Esophagus squamous epithelium (tissue), 5 donors: ENCODE data around the gene SREBF2. TPM values are rescaled to one million over a fixed set of nuclear protein-coding genes. Genes with fewer than 3 reads are reported as not detected.

Experiments
- DNase-seq: peaks from one replicate; lab custom pipeline; 2025; lab: John Stamatoyannopoulos, UW
- H3K27ac ChIP-seq, 4 donors: fragments of 200-600 bp; sonication (generic); one replicate each; pipeline ENCODE4 v1.5.1; 2016 to 2019; ENCODE audit warnings: mild to moderate bottlenecking in 1 of 4
- H3K27me3 ChIP-seq, 4 donors: fragments of 200-600 bp; sonication (generic); 1 replicate in 3 of 4; 2 replicates in 1 of 4; pipeline versions ENCODE4 v1.5.1 to v1.6.0; 2017 to 2021; ENCODE audit warnings: antibody characterized with exemption in 1 of 4
- H3K36me3 ChIP-seq, 3 donors: fragments of 200-600 bp; sonication (generic); one replicate each; pipeline ENCODE4 v1.5.1; 2016 to 2019
- H3K4me1 ChIP-seq, 3 donors: fragments of 200-600 bp; sonication (generic); one replicate each; pipeline ENCODE4 v1.5.1; 2017 to 2019
- H3K4me3 ChIP-seq, 4 donors: fragments of 200-600 bp; sonication (generic); 1 replicate in 3 of 4; 2 replicates in 1 of 4; pipeline ENCODE4 v1.5.1; 2016 to 2019; ENCODE audit warnings: mild to moderate bottlenecking in 2 of 4, moderate library complexity in 1 of 4
- H3K9me3 ChIP-seq, 3 donors: fragments of 200-600 bp; sonication (generic); one replicate each; pipeline ENCODE4 v1.5.1; 2016 to 2019
- POLR2A ChIP-seq, 4 donors: fragments of 450-650 bp; IDR thresholded peaks; one replicate each; pipeline ENCODE4 v1.6.1; 2017; ENCODE audit warnings: antibody characterized with exemption in 4 of 4, mild to moderate bottlenecking in 4 of 4, moderate library complexity in 3 of 4
- WGBS, 2 donors: methylation state at CpG; one replicate each; pipeline ENCODE4 v1.1.5; 2018; 5-methylcytosine and 5-hydroxymethylcytosine counted together
- intact Hi-C: fragments of 100-400 bp; cut with DNase I; formaldehyde crosslinking; loops from one replicate; pipeline ENCODE4 v1.15.0; 2022
- total RNA-seq, 4 donors: library from RNA; depleted of rRNA; stranded (reverse); fragments of >200 nt; gene quantifications; one replicate each; pipeline ENCODE4 v1.1.0, GENCODE V29; 2016
- TF ChIP-seq, protein P1 (sequence below), 6 experiments: fragments of 450-650 bp in 4 of 6; fragments of 200-600 bp in 2 of 6; sonication (generic) in 2 of 6; IDR thresholded peaks; one replicate each; pipeline ENCODE4 v1.5.1; 2016 to 2019; ENCODE audit warnings: antibody characterized with exemption in 6 of 6, mild to moderate bottlenecking in 4 of 6, moderate library complexity in 4 of 6
- donor health status: DM: yes; HTN: yes; CAD: no.

SREBF2 gene
- total RNA-seq, 4 donors from 2014 or later: 72.8 to 138 (median 98.6) TPM

DNA sequence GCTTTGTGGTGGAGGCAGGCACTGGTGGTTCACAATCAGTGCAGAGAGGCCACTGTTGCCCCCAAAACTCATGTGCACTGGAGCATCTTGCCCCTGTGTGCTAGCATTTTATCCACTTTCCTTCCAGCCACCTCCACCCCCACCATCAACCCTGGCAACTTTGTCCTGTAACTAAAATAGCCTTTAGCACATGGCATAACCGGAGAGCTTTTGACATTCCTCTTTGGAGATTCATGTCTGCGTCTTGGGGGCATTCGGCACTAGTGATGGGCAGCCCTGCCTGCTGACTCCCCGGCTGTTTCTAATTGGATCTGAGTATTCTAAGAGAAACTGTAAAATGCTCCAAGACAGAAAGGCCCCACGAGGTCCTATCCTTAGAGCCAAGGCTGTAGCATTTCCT, 66.2 kb downstream of the SREBF2 start:
- Histone ChIP-seq H3K27me3 (no peaks in the 10 kb centered on the region), H3K36me3 (peaks cover 40 to 100% (median 63%) of the 10 kb centered on the region in 3 donors), H3K4me1 (no peaks in the 10 kb centered on the region), H3K4me3 (no peak overlapping the region), H3K9me3 (no peaks in the 10 kb centered on the region), H3K27ac (no peak overlapping the region)
- intact Hi-C loops: no loop called here
- TF ChIP-seq, protein P1, sequence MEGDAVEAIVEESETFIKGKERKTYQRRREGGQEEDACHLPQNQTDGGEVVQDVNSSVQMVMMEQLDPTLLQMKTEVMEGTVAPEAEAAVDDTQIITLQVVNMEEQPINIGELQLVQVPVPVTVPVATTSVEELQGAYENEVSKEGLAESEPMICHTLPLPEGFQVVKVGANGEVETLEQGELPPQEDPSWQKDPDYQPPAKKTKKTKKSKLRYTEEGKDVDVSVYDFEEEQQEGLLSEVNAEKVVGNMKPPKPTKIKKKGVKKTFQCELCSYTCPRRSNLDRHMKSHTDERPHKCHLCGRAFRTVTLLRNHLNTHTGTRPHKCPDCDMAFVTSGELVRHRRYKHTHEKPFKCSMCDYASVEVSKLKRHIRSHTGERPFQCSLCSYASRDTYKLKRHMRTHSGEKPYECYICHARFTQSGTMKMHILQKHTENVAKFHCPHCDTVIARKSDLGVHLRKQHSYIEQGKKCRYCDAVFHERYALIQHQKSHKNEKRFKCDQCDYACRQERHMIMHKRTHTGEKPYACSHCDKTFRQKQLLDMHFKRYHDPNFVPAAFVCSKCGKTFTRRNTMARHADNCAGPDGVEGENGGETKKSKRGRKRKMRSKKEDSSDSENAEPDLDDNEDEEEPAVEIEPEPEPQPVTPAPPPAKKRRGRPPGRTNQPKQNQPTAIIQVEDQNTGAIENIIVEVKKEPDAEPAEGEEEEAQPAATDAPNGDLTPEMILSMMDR (IDR thresholded peaks at IDR 0.05): no peak
- no peak for TF ChIP-seq POLR2A (IDR thresholded peaks at IDR 0.05)
- WGBS, 2 donors: 92 to 93% methylated on average over 4 of the region's 5 CpGs
- DNase-seq: no peak

GRCh38 chr22:41899992-41900651, 67.2 kb downstream of the SREBF2 start:
- Histone ChIP-seq H3K36me3 (peaks cover 45 to 100% (median 70%) of the 10 kb centered on the region in 3 donors), H3K4me1 (no peaks in the 10 kb centered on the region), H3K9me3 (no peaks in the 10 kb centered on the region), H3K27me3 (no peaks in the 10 kb centered on the region), H3K4me3 (no peak overlapping the region), H3K27ac (no peak overlapping the region)
- no peak for DNase-seq
- intact Hi-C loops: no loop called here
- TF ChIP-seq, protein P1 (IDR thresholded peaks at IDR 0.05): no peak
- TF ChIP-seq POLR2A (IDR thresholded peaks at IDR 0.05): no peak
- WGBS, 2 donors: 87 to 92% methylated on average over 3 to 4 of the region's 13 CpGs

- H3K9me3 ChIP-seq: no peaks in the 10 kb centered on the region
- no peaks in the 10 kb centered on the region for H3K4me1 ChIP-seq
- WGBS, 2 donors: 98 to 100% methylated on average over 1 to 5 of the region's 8 CpGs
- peaks cover 52 to 100% (median 70%) of the 10 kb centered on the region in 3 donors for H3K36me3 ChIP-seq
- H3K4me3 ChIP-seq: no peak overlapping the region
- H3K27ac ChIP-seq: no peak overlapping the region
- H3K27me3 ChIP-seq: no peaks in the 10 kb centered on the region
- TF ChIP-seq POLR2A (IDR thresholded peaks at IDR 0.05): no peak
- no peak for DNase-seq
- intact Hi-C loops: no loop called here
Observed at GRCh38 chr22:41900652-41901312, 67.9 kb downstream of the SREBF2 start.

GRCh38 chr22:41902016-41902415, 69.1 kb downstream of the SREBF2 start:
- Histone ChIP-seq H3K4me3 (no peak overlapping the region), H3K9me3 (no peaks in the 10 kb centered on the region), H3K4me1 (no peaks in the 10 kb centered on the region), H3K36me3 (peaks cover 52 to 100% (median 67%) of the 10 kb centered on the region in 3 donors), H3K27ac (no peak overlapping the region), H3K27me3 (no peaks in the 10 kb centered on the region)
- intact Hi-C loops: no loop called here
- WGBS, 2 donors: 93 to 98% methylated on average over 5 to 7 of the region's 7 CpGs
- DNase-seq: no peak
- TF ChIP-seq POLR2A (IDR thresholded peaks at IDR 0.05): no peak
- TF ChIP-seq, protein P1 (IDR thresholded peaks at IDR 0.05): no peak

- no peaks in the 10 kb centered on the region for H3K27me3 ChIP-seq
- TF ChIP-seq, protein P1 (IDR thresholded peaks at IDR 0.05): no peak
- no peak for TF ChIP-seq POLR2A (IDR thresholded peaks at IDR 0.05)
- no peak overlapping the region for H3K27ac ChIP-seq
- intact Hi-C loops: no loop called here
- DNase-seq: no peak
- H3K36me3 ChIP-seq: peaks cover 49 to 100% (median 57%) of the 10 kb centered on the region in 3 donors
- no peak overlapping the region for H3K4me3 ChIP-seq
- peaks cover 0 to 2% (median 0%) of the 10 kb centered on the region in 3 donors for H3K4me1 ChIP-seq
- no peaks in the 10 kb centered on the region for H3K9me3 ChIP-seq
- WGBS, 2 donors: 67 to 86% methylated on average over 2 to 3 of the region's 15 CpGs
Observed at GRCh38 chr22:41902932-41903421, 70.1 kb downstream of the SREBF2 start.
